K562 (cell line): Measurements from ENCODE around the gene CDK5R2. TPM values are rescaled to one million over a fixed set of nuclear protein-coding genes. Genes with fewer than 3 reads are reported as not detected.

Experiments
- ATAC-seq: fragments of 200-7000 bp; cut with Tn5 transposase; 3 replicates; pipeline ENCODE4 v1.9.1; 2020; ENCODE audit warnings: moderate library complexity
- BruUV-seq: library from RNA; stranded (reverse); fragments of 400-500 nt; replicated peaks from 2 replicates; lab custom pipeline; 2021; lab: Mats Ljungman, UMichigan
- CTCF ChIA-PET: fragments of 300-600 bp; formaldehyde crosslinking; extraction: SDS; loops from one replicate; lab custom pipeline; 2021; ENCODE audit warnings: low intra/inter-chr PET ratio; lab: Yijun Ruan, JAX
- POLR2A ChIA-PET: fragments of 300-600, 350-650 bp; sonication (Branson Sonifier 250); formaldehyde crosslinking; extraction: SDS; loops from one replicate; lab custom pipeline; 2021; ENCODE audit warnings: antibody characterized with exemption, inconsistent platforms; lab: Yijun Ruan, JAX
- DNase-seq, 4 experiments: peaks; one replicate each; pipeline versions ENCODE4 v3.0.0 to v3.0.0-alpha.2; 2011 to 2018; ENCODE audit warnings: low spot score in 3 of 4, mixed read lengths in 3 of 4; ENCODE audit errors: extremely low read depth in 1 of 4
- FAIRE-seq: peaks from 2 replicates; lab custom pipeline; 2011; peaks lifted over from hg19 to GRCh38; lab: Jason Lieb, UNC
- H2AFZ ChIP-seq: 2 replicates; pipeline ENCODE4 v1.6.0; 2011; ENCODE audit warnings: low read depth, low read length, control low read depth, inconsistent platforms
- H3K27ac ChIP-seq: fragments of 200-600 bp; 3 replicates; pipeline ENCODE4 v1.8.0; 2011; ENCODE audit warnings: low read depth, mild to moderate bottlenecking, control low read depth, inconsistent platforms, low read length, moderate library complexity, mixed read lengths; ENCODE audit errors: extremely low read depth
- H3K27me3 ChIP-seq, 2 experiments: fragments of 300-600 bp in 1 of 2; 2 replicates in 1 of 2; 3 replicates in 1 of 2; pipeline versions ENCODE4 v1.6.0 to v1.8.0; 2011; ENCODE audit warnings: inconsistent platforms in 2 of 2, low read length in 2 of 2, mild to moderate bottlenecking in 1 of 2, mixed read lengths in 1 of 2, moderate library complexity in 1 of 2; ENCODE audit not compliant: control insufficient read depth in 2 of 2, insufficient read depth in 2 of 2
- H3K36me3 ChIP-seq: fragments of 300-600 bp; 3 replicates; pipeline ENCODE4 v1.8.0; 2011; ENCODE audit warnings: mild to moderate bottlenecking, low read length, inconsistent platforms; ENCODE audit not compliant: control insufficient read depth, insufficient read depth
- H3K4me1 ChIP-seq, 2 experiments: fragments of 200-600 bp in 1 of 2; replicated peaks in 1 of 2; 2 replicates in 1 of 2; 3 replicates in 1 of 2; pipeline versions ENCODE4 v1.5.1 to v1.8.0; 2011; ENCODE audit warnings: inconsistent platforms in 2 of 2, low read length in 2 of 2, mild to moderate bottlenecking in 1 of 2, mixed read lengths in 1 of 2, moderate library complexity in 1 of 2; ENCODE audit not compliant: control insufficient read depth in 2 of 2, insufficient read depth in 2 of 2
- H3K4me2 ChIP-seq: 2 replicates; pipeline ENCODE4 v1.6.1; 2011; ENCODE audit warnings: low read length, control low read depth, inconsistent platforms, mixed read lengths; ENCODE audit not compliant: insufficient read depth
- H3K4me3 ChIP-seq: fragments of 200-600 bp; sonication (generic), shearing (Covaris generic); 2 replicates; pipeline ENCODE4 v1.5.1; 2016; ENCODE audit warnings: control low read depth, inconsistent platforms
- H3K79me2 ChIP-seq: fragments of 200-600 bp; 3 replicates; pipeline ENCODE4 v1.8.0; 2011; ENCODE audit warnings: low read length, inconsistent platforms; ENCODE audit not compliant: control insufficient read depth, insufficient read depth
- H3K9ac ChIP-seq, 2 experiments: 2 replicates each; pipeline versions ENCODE4 v1.6.0 to v1.6.1; 2011; ENCODE audit warnings: low read depth in 2 of 2, low read length in 2 of 2, control low read depth in 1 of 2, inconsistent platforms in 1 of 2, mild to moderate bottlenecking in 1 of 2, mixed read lengths in 1 of 2; ENCODE audit not compliant: insufficient read depth in 1 of 2
- H3K9me1 ChIP-seq: one replicate; pipeline ENCODE4 v1.6.0; 2011; ENCODE audit warnings: inconsistent platforms, mild to moderate bottlenecking, low read length, moderate library complexity; ENCODE audit not compliant: control insufficient read depth, insufficient read depth
- H3K9me3 ChIP-seq: replicated peaks from 2 replicates; pipeline ENCODE4 v1.5.1; 2011; ENCODE audit warnings: low read depth, low read length, inconsistent platforms; ENCODE audit not compliant: control insufficient read depth, insufficient read depth
- H4K20me1 ChIP-seq: replicated peaks from 2 replicates; pipeline ENCODE4 v1.6.1; 2011; ENCODE audit warnings: low read length, inconsistent platforms, mixed read lengths; ENCODE audit not compliant: control insufficient read depth, insufficient read depth
- CAMTA2 ChIP-seq: fragments of 250-450 bp; sonication (Bioruptor Pico); conservative IDR thresholded peaks from 2 replicates; pipeline ENCODE4 v1.5.1; 2022
- CREBBP ChIP-seq: IDR thresholded peaks from one replicate; pipeline ENCODE4 v1.6.1; 2012; ENCODE audit warnings: low read depth, mild to moderate bottlenecking, control low read depth, inconsistent platforms, low read length
- CXXC5 ChIP-seq: fragments of 250-450 bp; sonication (Bioruptor Pico); IDR thresholded peaks from 2 replicates; pipeline ENCODE4 v1.8.0; 2022; ENCODE audit warnings: inconsistent platforms, mild to moderate bottlenecking, moderate library complexity
- DPF2 ChIP-seq: fragments of 450-650 bp; IDR thresholded peaks from 2 replicates; pipeline ENCODE4 v1.6.1; 2016
- FOXA3 ChIP-seq, 2 experiments: fragments of 450-650 bp in 1 of 2; sonication (generic) in 1 of 2; formaldehyde crosslinking; IDR thresholded peaks in 1 of 2; conservative IDR thresholded peaks in 1 of 2; 2 replicates each; pipeline versions ENCODE4 v1.4.0 to v1.8.0; 2020 to 2022; ENCODE audit warnings: mild to moderate bottlenecking in 2 of 2, missing genetic modification reagents in 1 of 2
- HDAC3 ChIP-seq: fragments of 450-650 bp; IDR thresholded peaks from 2 replicates; pipeline ENCODE4 v1.6.1; 2018; ENCODE audit warnings: borderline replicate concordance, mild to moderate bottlenecking, moderate library complexity; ENCODE audit not compliant: partially characterized antibody
- HIVEP1 ChIP-seq: fragments of 250-450 bp; sonication (Bioruptor Pico); IDR thresholded peaks from 2 replicates; pipeline ENCODE4 v1.4.0; 2020; ENCODE audit warnings: mild to moderate bottlenecking
- MTA2 ChIP-seq: fragments of 450-650 bp; IDR thresholded peaks from 2 replicates; pipeline ENCODE4 v1.6.1; 2016; ENCODE audit warnings: low read depth
- RBM25 ChIP-seq: fragments of 200-400 bp; formaldehyde crosslinking; IDR thresholded peaks from 2 replicates; pipeline ENCODE4 v1.6.1; 2018; ENCODE audit warnings: low read length, low read depth, moderate library complexity; ENCODE audit not compliant: severe bottlenecking
- SMAD4 ChIP-seq: fragments of 250-450 bp; sonication (Bioruptor Pico); conservative IDR thresholded peaks from 2 replicates; pipeline ENCODE4 v1.8.0; 2021; ENCODE audit warnings: inconsistent platforms, mild to moderate bottlenecking, moderate library complexity
- SMARCA4 ChIP-seq: fragments of 450-650 bp; IDR thresholded peaks from 2 replicates; pipeline ENCODE4 v1.6.1; 2016
- SP2 ChIP-seq: IDR thresholded peaks from 2 replicates; pipeline ENCODE4 v1.6.1; 2011; ENCODE audit warnings: mild to moderate bottlenecking, low read depth, low read length, moderate library complexity; ENCODE audit not compliant: poor library complexity, severe bottlenecking; ENCODE audit errors: extremely low read depth
- TCF3 ChIP-seq: sonication (generic); formaldehyde crosslinking; IDR thresholded peaks from 2 replicates; pipeline ENCODE4 v1.4.0; 2020; ENCODE audit warnings: mild to moderate bottlenecking, missing genetic modification reagents
- ZNF133 ChIP-seq: fragments of 250-450 bp; sonication (Bioruptor Pico); IDR thresholded peaks from 2 replicates; pipeline ENCODE4 v1.4.0; 2020; ENCODE audit warnings: mild to moderate bottlenecking
- ZNF212 ChIP-seq: fragments of 450-650 bp; formaldehyde crosslinking; IDR thresholded peaks from 2 replicates; pipeline ENCODE4 v1.4.0; 2020; ENCODE audit warnings: mild to moderate bottlenecking
- ZNF699 ChIP-seq: fragments of 250-450 bp; sonication (Bioruptor Pico); IDR thresholded peaks from 2 replicates; pipeline ENCODE4 v1.8.0; 2021; ENCODE audit warnings: mild to moderate bottlenecking, moderate library complexity; ENCODE audit not compliant: insufficient replicate concordance
- ZNF785 ChIP-seq: fragments of 250-450 bp; sonication (Bioruptor Pico); IDR thresholded peaks from 2 replicates; pipeline ENCODE4 v1.4.0; 2020; ENCODE audit warnings: mild to moderate bottlenecking
- WGBS: fragments of 100-300 bp; shearing (Covaris generic); methylation state at CpG from one replicate; pipeline ENCODE4 v1.1.6; 2016; ENCODE audit warnings: low coverage, mixed read lengths; ENCODE audit not compliant: insufficient coverage; ENCODE audit errors: missing lambda C conversion rate; 5-methylcytosine and 5-hydroxymethylcytosine counted together
- in situ Hi-C: fragments of 300-500 bp; cut with MboI; formaldehyde crosslinking; loops from 4 replicates; pipeline ENCODE4 v1.15.0; 2018; ENCODE audit warnings: inconsistent platforms, mixed read lengths
- intact Hi-C: fragments of 100-400 bp; cut with micrococcal nuclease; formaldehyde crosslinking; loops from 2 replicates; pipeline ENCODE4 v1.14.2; 2022
- polyA plus RNA-seq, 8 experiments: library from polyadenylated mRNA; depleted of rRNA in 4 of 8; stranded (reverse) in 5 of 8; unstranded in 3 of 8; fragments of >200 nt; fragmentation: Nextera tagmentation in 2 of 8; fragmentation: Illumina TruSeq in 1 of 8; extraction: Ambion mirVana in 2 of 8; extraction: Trizol in 1 of 8; gene quantifications; 2 replicates each; pipeline versions ENCODE4 v1.2.1 to v1.2.3, GENCODE V29; 2011 to 2014; ENCODE audit warnings: inconsistent platforms in 1 of 8, missing spikeins in 1 of 8
- total RNA-seq, 7 experiments: library from RNA; depleted of rRNA in 6 of 7; stranded (reverse); fragments of >200 nt in 6 of 7; fragmentation: Illumina TruSeq in 2 of 7; extraction: Trizol in 2 of 7; gene quantifications; 2 replicates each; pipeline versions ENCODE4 v1.2.1 to v1.2.3, GENCODE V29; 2011 to 2021; ENCODE audit warnings: low replicate concordance in 1 of 7
- TF ChIP-seq, protein P1 (sequence below): IDR thresholded peaks from 2 replicates; pipeline ENCODE4 v1.6.1; 2011; ENCODE audit warnings: borderline replicate concordance, low read depth, mild to moderate bottlenecking, moderate library complexity, low read length; ENCODE audit not compliant: insufficient read depth, poor library complexity, severe bottlenecking
- TF ChIP-seq, protein P2 (sequence below): fragments of 250-450 bp; sonication (Bioruptor Pico); IDR thresholded peaks from 2 replicates; pipeline ENCODE4 v1.8.0; 2021; ENCODE audit warnings: mild to moderate bottlenecking, moderate library complexity

The CDK5R2 gene
- total and polyA plus RNA-seq, 9 of the 15 experiments (the other 6 are each of a cell fraction or from before 2014, with no cell fraction given) = 0.09 TPM; not detected in 8

DNA sequence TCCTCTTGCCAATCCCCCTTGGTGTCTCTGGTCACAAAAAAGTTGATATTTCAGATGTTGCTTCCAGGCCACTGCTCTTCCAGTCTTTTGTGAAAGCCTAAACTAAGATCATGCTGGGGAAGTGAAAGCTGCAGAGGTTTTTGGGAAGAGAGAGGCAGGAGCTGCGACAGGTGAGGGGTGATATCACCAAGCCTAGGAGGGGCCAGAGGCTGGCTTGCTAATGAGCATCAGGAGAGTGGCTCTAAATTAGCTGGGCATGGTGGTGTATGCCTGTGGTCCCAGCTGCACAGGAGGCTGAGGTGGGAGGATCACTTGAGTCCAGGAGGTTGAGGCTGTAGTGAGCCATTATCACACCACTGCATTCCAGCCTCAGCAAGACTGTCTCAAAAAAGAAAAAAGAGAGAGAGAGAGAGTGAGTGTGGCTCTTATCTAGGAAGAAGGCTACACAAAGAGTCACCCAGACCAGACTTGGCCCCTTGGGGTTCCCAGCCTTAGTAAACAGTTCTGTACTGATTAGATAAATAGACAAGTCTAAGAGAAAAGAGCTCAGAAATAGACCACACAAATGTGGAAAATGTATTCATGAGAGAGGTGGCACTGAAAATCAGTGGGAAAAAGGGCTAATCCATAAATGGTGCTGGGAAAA, 14.6 kb upstream of the CDK5R2 start:
- peak; percentile 52 for FAIRE-seq
- H3K79me2 ChIP-seq = no peaks in the 10 kb centered on the region
- no TSS peak for BruUV-seq
- H3K4me1 ChIP-seq = no peaks in the 10 kb centered on the region; a peak in 2 of 5 replicates
- no peak for ATAC-seq
- H3K36me3 ChIP-seq = no peaks in the 10 kb centered on the region
- intact Hi-C loops = no loop called here
- no peak overlapping the region for H3K9ac ChIP-seq
- no peak overlapping the region for H3K27ac ChIP-seq
- H3K4me3 ChIP-seq = no peak overlapping the region
- no peaks in the 10 kb centered on the region for H4K20me1 ChIP-seq
- 0% methylated on average over 1 of the region's 1 CpG for WGBS
- in situ Hi-C loops = no loop called here
- H3K27me3 ChIP-seq = peaks cover 0 to 8% of the 10 kb centered on the region in 2 experiments; a peak in 1 of 5 replicates
- CTCF ChIA-PET = no interaction called here
- no peak overlapping the region for H2AFZ ChIP-seq
- H3K9me3 ChIP-seq = no peaks in the 10 kb centered on the region
- DNase-seq = peak in 1 of 4 experiments; percentile 59
- no peak overlapping the region; the same call in 1 of the 2 replicates for H3K4me2 ChIP-seq
- no peaks in the 10 kb centered on the region for H3K9me1 ChIP-seq
- POLR2A ChIA-PET = interaction anchor here (0.6 to 1.2 kb wide), 3 partner anchors 9 to 36 kb away, joined by 3 to 4 read pairs (median 4); partner anchors contain the start of gene CDK5R2
- TF ChIP-seq HDAC3 (no peak), ZNF212 (CRISPR knock-in tag) (no peak), DPF2 (peak; percentile 45; the same call in 1 of the 2 replicates), FOXA3 (CRISPR knock-in tag; conservative IDR thresholded peaks at IDR 0.05 in 1 of 2, IDR thresholded peaks at IDR 0.05 in 1 of 2) (peak in 1 of 2 experiments; percentile 66; a peak in 2 of 4 replicates), SMAD4 (CRISPR knock-in tag) (peak; percentile 59), MTA2 (0 out of 2 replicates have a peak, but pooled peaks have one; percentile 15), HIVEP1 (CRISPR knock-in tag) (no peak), CREBBP (no peak), CAMTA2 (CRISPR knock-in tag) (no peak), SMARCA4 (no peak), ZNF699 (CRISPR knock-in tag) (no peak), ZNF785 (CRISPR knock-in tag) (no peak), RBM25 (no peak), ZNF133 (CRISPR knock-in tag) (no peak), TCF3 (CRISPR knock-in tag) (peak; percentile 77), SP2 (no peak), CXXC5 (CRISPR knock-in tag) (no peak)
- TF ChIP-seq, protein P1, sequence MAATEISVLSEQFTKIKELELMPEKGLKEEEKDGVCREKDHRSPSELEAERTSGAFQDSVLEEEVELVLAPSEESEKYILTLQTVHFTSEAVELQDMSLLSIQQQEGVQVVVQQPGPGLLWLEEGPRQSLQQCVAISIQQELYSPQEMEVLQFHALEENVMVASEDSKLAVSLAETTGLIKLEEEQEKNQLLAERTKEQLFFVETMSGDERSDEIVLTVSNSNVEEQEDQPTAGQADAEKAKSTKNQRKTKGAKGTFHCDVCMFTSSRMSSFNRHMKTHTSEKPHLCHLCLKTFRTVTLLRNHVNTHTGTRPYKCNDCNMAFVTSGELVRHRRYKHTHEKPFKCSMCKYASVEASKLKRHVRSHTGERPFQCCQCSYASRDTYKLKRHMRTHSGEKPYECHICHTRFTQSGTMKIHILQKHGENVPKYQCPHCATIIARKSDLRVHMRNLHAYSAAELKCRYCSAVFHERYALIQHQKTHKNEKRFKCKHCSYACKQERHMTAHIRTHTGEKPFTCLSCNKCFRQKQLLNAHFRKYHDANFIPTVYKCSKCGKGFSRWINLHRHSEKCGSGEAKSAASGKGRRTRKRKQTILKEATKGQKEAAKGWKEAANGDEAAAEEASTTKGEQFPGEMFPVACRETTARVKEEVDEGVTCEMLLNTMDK = no peak
- TF ChIP-seq, protein P2, sequence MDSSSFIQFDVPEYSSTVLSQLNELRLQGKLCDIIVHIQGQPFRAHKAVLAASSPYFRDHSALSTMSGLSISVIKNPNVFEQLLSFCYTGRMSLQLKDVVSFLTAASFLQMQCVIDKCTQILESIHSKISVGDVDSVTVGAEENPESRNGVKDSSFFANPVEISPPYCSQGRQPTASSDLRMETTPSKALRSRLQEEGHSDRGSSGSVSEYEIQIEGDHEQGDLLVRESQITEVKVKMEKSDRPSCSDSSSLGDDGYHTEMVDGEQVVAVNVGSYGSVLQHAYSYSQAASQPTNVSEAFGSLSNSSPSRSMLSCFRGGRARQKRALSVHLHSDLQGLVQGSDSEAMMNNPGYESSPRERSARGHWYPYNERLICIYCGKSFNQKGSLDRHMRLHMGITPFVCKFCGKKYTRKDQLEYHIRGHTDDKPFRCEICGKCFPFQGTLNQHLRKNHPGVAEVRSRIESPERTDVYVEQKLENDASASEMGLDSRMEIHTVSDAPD (CRISPR knock-in tag) = no peak
